Loucy (cell line): ENCODE results near the gene PSMD3.

Source experiments
- EZH2phosphoT487 ChIP-seq: fragments of 200-600 bp; IDR thresholded peaks from 2 replicates; pipeline ENCODE4 v1.6.1; 2018; ENCODE audit warnings: antibody characterized with exemption, mild to moderate bottlenecking, moderate library complexity, borderline replicate concordance
- TF ChIP-seq, protein P1 (sequence below): fragments of 200-600 bp; sonication (generic); conservative IDR thresholded peaks from 2 replicates; pipeline ENCODE4 v1.5.1; 2014; ENCODE audit warnings: mild to moderate bottlenecking, antibody characterized with exemption, low read length

DNA sequence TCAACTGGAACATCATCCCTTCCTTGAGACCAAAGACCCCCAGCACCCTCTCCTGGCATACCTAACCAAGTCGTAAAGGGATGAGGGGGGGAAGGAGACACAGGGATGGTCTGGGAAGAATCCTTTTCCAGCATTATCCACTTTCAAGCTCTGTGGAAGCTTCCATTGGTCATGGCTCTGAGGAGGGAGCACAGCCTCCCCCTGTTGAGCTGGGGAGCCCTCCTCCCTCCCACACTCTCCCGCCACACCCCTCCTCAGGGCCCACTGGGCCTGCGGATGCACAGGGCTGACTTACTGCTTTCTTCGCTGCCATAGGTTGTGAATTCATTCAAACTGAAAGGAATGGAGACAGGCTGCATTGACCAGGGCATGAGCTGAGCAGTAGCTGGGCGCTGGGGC lies 47.0 kb downstream of the PSMD3 start:
- TF ChIP-seq EZH2phosphoT487, result no peak
- TF ChIP-seq, protein P1, sequence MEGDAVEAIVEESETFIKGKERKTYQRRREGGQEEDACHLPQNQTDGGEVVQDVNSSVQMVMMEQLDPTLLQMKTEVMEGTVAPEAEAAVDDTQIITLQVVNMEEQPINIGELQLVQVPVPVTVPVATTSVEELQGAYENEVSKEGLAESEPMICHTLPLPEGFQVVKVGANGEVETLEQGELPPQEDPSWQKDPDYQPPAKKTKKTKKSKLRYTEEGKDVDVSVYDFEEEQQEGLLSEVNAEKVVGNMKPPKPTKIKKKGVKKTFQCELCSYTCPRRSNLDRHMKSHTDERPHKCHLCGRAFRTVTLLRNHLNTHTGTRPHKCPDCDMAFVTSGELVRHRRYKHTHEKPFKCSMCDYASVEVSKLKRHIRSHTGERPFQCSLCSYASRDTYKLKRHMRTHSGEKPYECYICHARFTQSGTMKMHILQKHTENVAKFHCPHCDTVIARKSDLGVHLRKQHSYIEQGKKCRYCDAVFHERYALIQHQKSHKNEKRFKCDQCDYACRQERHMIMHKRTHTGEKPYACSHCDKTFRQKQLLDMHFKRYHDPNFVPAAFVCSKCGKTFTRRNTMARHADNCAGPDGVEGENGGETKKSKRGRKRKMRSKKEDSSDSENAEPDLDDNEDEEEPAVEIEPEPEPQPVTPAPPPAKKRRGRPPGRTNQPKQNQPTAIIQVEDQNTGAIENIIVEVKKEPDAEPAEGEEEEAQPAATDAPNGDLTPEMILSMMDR, result no peak
